Amniotic epithelial cell (primary cell): ENCODE results near the gene ZBTB20.

Source experiments
- DNase-seq: peaks from one replicate; pipeline ENCODE4 v3.0.0-alpha.2; 2010; ENCODE audit warnings: low read depth

Gene ZBTB20

DNA sequence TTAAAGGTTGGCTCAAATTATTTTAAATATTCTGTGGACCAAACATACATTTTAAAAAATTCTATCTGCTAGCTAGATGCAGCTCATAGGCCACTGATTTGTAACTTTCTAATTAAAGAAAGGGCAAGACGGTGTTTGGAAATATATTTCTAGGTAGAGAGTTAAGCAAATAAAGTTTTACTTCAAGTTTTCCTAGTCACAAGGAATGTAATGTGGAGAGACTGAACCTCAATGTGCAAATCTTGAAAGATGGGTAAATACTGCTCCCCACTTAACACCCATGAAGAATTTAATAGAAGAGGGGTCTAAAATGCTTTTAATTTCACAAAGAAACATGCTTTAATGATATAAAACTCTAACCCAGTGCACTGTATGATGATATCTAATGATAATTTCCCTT, 678.0 kb downstream of the ZBTB20 start:
- DNase-seq = no peak

DNA sequence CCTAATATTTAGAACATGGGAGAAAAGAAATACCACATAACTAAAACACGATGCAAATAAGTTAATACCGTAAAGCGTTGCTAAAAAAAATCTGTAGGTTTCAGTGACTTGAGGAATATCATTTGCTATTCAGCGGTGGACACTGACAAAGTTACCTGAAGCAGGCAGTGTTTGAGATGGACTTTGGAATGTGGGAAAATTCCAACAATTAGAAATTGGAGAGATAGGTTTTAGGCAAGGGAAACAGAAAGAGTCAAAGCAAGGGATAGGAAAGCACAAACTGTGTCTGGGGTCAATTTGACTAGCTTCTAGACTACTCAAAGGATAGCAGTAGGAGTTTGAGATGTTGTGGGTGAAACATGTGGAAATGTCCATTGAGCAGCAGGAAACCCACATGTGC, 680.3 kb downstream of the ZBTB20 start:
- no peak for DNase-seq

DNA sequence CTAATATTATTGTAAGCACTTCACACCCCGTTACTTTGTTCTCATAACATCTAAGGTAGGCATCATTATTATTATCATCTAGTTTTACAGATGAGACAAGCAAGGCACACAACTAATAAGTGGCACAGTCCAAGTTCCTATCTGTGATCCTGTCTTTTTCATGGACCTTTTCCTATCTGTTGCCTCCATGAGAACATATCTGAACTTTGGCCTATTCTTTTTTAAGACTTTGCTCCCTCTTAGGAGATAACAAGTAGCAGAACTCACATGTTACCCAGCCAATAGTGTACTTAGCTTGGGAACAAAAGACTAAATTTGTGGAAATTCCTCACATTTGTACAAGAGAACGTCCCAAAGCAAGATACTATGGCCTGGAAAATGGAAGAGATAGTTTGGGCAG, 680.8 kb downstream of the ZBTB20 start:
- no peak for DNase-seq

DNA sequence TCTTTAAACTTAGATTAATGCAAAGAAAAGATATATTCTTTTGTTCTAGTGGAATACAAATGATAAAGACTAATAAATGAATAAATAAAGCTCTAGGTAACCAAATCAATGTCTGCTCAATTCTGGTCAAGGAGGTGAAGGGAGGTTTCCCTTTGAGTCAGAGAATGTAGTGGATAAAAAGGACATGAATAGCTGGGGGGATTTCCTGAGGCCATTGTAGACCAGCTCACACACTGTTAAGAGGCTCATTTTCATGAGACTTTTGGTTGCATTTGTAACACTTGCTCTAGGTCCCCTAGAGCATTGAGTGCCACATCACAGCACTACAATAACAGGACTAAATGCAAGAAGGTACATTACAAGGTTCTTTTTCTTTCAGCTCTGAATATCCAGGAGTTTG, 682.5 kb downstream of the ZBTB20 start:
- DNase-seq = no peak

DNA sequence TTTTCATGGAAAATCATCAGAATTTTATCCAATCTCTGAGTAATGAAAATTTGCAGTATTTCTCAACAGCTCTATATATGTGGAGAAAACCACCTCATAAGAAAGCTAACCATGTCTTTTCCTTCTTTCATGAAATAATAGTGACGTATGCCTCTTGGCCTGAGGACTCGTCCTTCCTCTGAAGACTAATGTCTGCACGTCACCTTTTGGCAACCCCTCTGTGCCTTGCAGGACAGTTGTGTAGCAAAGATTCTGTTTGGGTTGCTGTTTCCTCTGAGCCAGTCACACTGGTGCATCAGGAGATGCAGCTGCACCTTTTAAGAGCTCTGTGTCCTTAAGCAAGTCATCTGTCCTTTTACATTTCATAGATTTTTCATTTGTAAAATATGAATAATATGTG, 684.3 kb downstream of the ZBTB20 start:
- DNase-seq = no peak

DNA sequence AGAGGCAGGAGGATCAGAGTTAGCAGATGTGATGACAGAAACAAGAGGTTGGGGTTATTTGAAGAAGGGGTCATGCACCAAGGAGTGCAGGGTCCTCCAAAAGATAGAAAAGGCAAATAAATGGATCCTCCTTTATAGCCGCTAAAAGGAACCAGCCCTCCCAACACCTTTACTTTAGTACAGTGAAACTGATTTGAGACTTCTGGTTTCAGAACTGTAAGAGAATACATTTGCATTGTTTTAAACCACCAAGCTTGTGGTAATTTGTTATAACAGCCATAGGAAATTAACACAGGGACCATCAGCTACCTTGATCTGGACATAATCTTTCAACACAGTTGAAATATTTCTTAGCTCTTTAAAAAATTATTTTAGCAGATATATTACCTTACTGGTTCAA, 686.6 kb downstream of the ZBTB20 start:
- DNase-seq = no peak

DNA sequence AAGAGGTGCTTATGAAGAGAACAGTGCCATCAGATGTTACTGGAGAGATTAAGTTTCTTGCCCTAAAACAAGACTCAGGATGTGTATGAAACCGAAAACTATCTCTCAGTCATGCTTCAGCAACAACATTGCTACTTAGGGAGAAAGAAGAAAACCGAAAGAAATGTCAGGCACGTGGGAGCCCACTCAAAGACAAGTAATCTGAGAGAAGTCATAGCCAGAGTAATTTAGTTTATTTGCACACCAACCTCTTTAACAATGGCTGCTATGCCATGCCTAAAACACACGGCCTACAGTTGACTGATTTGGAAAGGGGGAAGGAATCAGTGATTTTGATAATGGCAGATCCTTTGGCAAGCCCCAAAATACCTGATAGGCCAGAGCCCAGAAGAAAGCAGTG, 690.3 kb downstream of the ZBTB20 start:
- DNase-seq = no peak

DNA sequence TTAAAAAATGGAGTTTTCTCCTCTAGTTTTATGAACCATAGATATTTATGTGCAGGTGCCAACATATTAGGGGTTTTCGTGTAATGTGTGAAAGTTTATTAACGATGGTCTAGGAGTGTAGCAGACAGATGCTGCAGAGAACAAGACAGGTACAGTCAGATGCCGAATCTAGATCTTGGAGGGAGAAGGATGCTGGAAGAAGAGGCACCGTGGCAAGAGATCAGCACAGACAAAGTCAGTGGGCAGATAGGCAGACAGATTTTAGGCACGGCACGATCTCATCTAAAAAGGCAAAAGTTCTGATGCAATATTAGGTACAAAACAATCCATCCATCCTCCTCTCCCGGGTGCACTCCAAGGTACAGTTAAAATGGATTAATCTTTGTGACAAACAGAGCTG, 691.7 kb downstream of the ZBTB20 start:
- DNase-seq = no peak

DNA sequence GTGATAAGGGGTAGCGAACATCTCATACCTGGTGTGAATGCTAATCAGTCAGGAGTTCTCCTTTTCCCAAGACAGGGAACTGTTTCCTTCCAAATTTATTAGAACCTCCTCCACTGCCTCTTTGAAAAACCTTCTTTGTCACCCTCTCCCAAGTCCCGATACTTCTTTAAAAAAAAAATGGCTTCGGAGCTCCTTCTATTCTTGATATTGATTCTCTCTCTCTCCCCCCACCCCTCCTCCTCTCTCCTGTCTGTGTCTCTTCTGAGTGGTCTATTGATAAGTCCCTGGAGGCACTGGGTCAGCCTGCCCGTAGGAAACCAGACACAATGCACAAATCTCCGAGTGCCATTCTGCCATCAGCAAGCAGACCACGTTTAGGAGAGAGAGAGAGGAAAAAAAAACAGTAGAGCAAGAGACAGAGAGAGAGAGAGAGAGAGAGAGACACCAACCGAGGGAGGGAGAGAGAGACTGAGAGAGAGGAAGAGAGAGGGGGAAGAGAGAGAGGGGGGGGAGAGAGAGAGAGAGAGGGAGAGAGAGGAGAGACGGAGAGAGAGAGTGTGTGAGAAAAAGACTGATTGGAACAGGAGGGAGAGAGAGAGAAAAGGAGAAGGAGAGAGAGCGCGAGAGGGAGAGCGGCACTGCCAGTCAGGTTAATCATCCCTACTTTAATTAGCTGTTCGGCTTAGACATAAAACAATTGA, 692.4 kb downstream of the ZBTB20 start:
- peak; percentile 16 for DNase-seq

DNA sequence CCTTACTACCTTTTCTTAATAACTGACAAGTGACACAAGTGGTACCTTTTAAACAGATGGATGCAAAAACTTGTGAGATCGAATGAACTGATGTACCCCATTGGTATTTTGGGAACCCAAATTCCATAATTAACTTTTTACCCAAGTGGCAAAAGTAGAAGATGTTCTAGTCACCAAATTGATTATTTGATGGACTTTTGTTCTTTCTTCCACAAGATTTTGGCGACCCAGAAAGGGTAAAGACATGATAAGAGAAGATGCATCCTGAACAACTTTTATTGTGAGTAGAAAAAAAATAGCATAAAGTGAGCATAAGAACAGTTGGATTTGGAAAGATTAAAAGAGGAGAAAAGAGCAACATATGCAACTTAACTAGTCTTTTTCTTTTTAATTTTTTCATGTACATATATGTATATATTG, 693.7 kb downstream of the ZBTB20 start:
- DNase-seq = no peak

DNA sequence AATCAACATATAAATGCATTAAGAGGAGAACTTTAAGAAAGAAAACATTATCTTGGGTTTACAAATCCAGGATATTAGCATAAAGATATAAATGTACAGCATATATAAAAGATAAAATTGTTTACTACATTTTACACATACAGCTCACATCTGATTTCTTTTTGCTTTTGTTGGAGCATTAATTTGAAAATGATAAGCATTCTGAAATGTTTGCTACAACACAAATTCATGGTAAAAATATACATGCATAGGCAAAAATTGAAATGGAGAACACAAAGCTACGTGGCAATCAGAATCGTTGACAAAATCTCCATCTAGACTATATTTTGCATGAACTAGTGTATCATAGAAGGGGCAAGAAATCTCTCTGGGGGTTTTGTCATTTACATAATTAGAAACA, 694.2 kb downstream of the ZBTB20 start:
- DNase-seq = no peak

DNA sequence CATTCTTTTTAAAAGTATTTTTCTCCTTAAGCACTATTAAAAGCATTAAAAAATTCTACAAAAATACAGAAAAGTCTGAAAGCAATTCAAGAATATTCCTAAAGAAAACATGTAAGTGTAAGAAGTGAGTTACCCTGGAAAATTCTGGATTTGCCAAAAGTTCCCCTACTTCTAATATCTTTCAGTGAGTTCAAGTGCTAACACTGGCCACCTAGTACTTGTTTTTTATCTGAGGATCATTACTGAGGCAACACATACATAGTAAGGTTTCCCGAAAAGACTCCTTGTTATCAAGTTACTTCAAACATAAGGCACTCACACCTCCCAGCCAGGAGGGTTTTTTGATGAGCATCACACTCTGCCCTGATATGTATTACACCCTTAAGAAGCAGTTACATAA, 694.8 kb downstream of the ZBTB20 start:
- no peak for DNase-seq

DNA sequence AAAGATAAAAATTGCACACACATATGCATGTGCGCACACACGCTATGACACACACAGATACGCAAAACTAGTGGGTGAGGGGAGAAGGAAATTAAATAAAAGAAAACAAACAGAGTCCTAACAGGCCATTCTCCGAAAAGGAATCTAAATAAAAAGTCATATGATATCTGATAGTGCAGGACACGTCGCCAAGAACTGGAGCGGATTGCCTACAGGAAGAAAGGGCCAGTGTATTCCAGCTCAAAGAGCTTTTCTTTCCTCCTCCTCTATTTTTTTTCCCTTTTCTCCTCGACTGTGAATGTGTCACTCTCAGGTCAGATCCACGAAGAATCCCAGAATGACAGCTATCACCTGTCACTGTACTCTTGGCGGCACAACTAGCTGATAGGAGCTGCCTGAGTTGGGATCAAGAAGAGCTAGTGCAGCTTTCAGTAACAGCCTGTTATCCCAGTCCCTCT, 695.5 kb downstream of the ZBTB20 start:
- no peak for DNase-seq

DNA sequence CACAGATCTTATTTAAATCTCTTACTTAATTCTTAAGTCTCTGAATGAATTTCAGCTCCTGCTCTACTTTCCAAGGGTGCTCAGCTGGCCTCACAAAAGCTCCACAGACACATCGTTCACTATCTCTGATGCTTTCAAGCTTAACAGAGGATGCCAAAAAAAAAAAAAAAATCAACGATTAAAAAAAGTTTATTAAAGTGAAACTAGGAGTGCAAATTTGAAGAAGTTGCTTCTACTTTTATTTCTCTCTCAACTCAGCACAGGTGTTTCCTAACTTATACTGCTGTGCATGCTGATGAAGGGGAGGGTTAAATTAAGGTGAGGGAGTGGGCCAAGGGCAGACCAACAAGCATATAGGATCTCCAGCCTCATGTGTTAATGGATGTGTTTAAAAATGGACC, 696.0 kb downstream of the ZBTB20 start:
- no peak for DNase-seq

DNA sequence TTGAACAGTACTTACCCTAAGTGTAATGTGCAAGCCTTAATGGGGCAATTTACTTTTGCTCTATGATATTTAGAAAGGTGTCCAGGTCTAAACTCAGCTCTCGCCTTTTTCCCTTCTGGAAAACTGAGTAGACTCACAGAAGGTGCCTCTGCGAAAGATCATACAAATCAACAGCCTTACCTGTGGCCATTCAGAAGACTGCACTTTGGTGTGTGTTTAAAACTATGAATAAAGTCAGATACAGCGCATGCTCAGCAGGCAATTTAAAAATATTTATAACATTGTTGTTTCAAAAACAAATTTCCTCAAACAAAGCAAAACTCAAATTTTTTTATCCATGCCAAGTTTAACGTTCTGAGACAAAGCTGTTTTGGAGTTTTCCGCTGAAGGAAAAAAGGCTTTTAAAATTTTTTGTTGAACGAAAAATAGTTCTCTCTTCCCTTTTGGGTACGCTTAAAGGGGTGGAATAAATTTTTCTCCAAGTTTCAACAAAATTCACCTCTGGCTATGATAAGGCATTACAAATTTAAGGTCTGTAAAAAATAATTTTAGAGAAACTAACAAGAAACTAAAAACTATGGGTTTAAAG, 697.0 kb downstream of the ZBTB20 start:
- no peak for DNase-seq

DNA sequence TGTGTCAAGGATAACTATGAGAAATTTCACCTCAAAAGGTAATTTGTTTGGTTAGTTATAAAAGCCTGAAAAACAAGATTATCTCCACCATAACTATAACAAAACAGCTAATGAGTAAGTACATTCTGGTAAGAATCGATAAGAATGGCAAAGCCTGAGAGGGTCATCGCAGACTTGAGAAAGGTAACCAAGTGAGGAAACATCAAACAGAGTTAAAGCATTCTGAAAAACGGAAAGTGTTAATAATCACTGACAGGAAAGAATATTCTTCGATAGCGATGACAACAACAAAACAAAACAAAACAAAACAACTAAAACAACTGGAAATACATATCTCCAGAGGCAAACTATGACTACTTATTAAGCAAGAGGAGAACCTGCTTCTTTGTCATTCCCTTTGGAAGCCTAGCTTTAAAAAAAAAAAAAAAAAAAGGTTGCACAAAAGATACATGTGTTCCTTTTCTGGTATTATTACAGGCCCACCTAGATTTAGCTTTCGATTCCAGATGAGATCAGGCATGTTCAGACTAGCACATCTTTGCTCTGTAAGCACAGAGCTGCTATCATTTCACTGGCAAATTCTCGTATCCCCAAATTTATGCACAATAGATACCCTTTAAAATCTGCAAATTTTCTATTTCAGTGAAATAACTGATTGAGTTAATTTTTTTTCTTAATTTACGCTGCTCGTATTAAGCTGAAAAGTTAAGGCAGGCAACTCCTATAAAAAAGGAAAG, 697.6 kb downstream of the ZBTB20 start:
- DNase-seq = no peak

DNA sequence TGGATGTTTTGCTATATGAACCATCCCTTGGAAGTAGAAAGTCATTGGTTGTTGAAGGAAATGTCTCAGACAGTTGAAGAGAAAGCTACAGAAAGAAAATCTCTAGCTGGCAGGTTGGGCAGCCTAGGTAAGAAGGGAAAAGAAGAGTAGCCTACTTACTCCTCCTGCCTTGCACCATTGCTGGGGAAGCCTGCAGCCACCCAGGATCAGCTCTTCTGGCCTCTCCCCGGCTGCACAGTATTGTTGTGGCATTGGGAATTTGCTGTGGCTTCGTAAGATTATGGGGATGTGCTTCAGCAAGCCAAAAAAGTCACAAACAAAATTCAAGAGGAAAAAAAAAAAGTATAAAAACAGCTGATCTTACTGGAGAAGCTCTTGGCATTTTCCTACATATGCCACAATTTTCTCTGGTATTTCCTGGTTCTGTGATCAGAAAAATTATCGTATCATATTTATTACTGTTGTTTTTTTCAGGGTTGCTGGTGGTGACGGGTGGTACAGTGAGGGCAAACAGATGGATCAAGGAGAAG, 699.1 kb downstream of the ZBTB20 start:
- no peak for DNase-seq

DNA sequence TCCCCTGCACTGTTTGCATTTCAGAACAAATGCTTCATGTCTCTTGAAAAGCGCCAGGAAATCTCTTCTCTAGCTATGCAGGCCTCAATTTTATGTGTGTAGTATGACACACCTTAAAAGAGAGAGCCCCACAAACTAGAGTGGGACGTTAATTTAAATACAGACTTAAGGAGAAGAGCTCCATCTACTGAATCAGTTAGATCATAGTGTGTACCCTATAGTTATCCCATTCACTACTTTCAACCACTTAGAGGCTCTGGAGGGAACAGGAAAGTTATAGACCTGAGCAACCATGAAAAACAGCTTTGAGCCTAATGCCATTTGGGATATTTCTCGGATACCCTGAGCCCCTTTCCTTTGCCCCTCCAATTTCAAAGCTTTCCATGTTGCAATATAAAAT, 699.5 kb downstream of the ZBTB20 start:
- DNase-seq = no peak

DNA sequence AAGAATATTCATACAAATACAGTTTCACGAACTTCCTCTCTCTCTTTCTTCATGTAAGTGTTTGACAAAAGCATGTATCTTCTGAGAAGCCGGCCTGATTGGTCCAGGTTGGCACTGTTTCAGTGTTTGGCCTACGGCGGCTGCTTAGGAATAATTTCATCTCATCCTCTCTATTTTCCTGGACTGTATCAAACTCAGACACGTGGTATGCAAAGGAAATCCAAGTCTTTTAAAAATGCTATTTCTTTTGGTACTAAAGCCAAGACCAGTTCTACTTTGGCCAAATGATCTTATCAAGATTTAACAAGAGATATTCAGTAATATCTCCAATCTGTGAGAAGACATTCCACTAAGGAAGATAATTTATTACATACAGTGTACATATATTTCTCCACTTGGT, 700.5 kb downstream of the ZBTB20 start:
- no peak for DNase-seq

DNA sequence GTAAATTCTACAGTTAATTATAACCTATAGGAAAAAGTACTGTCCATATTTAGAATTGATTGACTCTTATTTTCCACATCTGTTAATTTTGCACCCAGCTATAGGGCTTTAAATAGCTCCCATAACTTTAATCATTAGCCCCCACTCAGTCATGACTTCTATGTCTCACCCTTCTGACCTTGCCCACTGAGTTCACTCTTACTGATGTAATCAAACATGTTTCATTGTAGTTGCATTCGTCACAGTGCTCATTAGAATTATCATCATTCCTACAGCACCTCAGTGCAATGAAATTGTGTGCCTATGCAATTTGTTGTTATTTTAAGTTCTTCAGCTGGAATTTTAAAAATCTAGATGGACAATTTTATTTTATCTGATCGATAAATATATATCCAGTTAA, 701.9 kb downstream of the ZBTB20 start:
- peak; percentile 20 for DNase-seq

DNA sequence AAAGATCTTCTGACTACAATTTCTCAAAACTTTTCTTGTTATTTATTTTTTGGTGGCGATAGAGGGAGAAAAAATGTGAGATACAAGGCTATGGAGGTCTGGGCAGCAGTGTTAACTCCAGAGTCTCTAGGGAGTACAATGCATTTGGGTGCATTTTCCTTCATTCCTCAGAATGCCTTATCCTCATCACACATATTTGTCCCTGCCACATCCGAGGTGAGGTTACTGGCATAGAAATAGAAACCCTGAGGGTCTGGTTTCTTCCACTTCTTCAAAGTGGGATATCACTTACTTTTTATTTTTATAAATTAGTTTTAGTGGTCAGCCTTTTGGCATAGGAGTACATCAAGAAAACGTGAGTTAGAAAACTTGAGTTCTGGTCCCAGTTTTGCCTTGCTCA, 702.9 kb downstream of the ZBTB20 start:
- no peak for DNase-seq

DNA sequence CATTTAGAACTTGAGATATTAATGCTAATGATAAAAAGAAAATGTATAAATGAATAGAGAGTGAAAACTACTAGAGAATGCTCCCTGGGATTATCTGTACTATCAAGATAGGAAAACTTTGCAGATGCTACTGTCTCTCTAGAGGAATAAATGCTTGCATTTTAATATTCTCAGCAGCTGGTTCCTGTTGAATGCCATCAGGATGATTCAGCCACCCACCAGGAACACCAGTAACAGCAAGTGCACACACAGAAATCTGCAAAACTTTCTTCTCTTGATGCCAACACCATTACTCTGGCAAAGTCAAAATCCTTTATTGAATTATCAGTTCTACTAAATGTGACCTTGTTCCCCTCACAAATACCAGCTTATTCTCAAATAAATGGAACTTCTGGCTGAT, 704.8 kb downstream of the ZBTB20 start:
- peak; percentile 63 for DNase-seq

DNA sequence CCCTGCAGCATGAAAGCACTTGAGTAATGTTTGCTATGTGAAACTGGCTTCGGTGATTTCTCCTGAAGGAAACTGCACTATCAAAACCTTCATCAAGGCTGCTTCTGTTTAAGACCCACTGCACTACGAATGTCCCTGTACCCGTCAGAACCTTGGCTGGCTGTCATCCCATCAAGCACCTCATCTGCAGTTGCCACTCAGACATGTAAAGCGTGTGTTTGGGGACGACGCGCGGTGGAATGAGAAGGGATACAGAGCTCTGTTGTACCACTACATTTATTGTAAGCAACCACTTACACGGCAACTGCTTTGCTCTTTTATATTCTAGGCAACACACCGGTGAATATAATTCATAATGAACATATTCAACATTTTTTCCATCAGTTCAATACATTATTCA, 705.7 kb downstream of the ZBTB20 start:
- DNase-seq = no peak
